Hepatocyte (in vitro differentiated cells): ENCODE results near the gene ANHX.

Source experiments
- EZH2 ChIP-seq: fragments of 200-600 bp; sonication (generic); IDR thresholded peaks from 2 replicates; pipeline ENCODE4 v1.6.1; 2016; ENCODE audit warnings: antibody characterized with exemption, mild to moderate bottlenecking, borderline replicate concordance
- EZH2phosphoT487 ChIP-seq: fragments of 200-600 bp; sonication (generic); IDR thresholded peaks from one replicate; pipeline ENCODE4 v1.6.1; 2018; ENCODE audit warnings: antibody characterized with exemption, mild to moderate bottlenecking, low read depth, moderate library complexity; ENCODE audit not compliant: unreplicated experiment, severe bottlenecking
- TF ChIP-seq, protein P1 (sequence below): fragments of 200-600 bp; sonication (generic); IDR thresholded peaks from 2 replicates; pipeline ENCODE4 v1.5.1; 2016; ENCODE audit warnings: antibody characterized with exemption, mild to moderate bottlenecking; ENCODE audit not compliant: poor library complexity

DNA sequence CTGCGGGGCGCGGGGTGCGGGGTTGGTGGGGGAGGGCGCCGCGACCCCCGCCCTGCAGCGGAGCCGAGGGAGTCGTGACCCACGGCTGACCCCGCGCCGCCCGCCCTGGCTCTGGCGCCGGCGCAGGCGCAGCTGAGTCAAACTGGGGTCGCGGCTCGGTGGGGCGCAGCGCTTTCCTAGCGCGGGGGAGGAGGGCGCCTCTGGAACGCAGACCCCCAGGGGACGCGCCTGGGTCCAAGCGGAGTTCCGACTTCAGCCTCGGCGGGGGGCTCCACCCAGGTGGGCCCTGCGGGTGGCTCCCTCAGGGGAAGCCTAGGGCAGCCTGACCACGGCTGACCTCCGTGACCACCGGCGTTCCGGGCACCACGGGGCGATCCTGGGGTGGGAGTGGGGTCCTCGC lies 467 bp upstream of the ANHX start:
- TF ChIP-seq, protein P1, sequence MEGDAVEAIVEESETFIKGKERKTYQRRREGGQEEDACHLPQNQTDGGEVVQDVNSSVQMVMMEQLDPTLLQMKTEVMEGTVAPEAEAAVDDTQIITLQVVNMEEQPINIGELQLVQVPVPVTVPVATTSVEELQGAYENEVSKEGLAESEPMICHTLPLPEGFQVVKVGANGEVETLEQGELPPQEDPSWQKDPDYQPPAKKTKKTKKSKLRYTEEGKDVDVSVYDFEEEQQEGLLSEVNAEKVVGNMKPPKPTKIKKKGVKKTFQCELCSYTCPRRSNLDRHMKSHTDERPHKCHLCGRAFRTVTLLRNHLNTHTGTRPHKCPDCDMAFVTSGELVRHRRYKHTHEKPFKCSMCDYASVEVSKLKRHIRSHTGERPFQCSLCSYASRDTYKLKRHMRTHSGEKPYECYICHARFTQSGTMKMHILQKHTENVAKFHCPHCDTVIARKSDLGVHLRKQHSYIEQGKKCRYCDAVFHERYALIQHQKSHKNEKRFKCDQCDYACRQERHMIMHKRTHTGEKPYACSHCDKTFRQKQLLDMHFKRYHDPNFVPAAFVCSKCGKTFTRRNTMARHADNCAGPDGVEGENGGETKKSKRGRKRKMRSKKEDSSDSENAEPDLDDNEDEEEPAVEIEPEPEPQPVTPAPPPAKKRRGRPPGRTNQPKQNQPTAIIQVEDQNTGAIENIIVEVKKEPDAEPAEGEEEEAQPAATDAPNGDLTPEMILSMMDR = no peak
- TF ChIP-seq EZH2 = no peak
- TF ChIP-seq EZH2phosphoT487 = no peak
